Measurements from ENCODE around the gene ESRRG. TPM values are rescaled to one million over a fixed set of nuclear protein-coding genes. Genes with fewer than 3 reads are reported as not detected.

The ESRRG gene
- polyA plus RNA-seq, 1 donor from 2014 or later = 3.7 TPM

DNA sequence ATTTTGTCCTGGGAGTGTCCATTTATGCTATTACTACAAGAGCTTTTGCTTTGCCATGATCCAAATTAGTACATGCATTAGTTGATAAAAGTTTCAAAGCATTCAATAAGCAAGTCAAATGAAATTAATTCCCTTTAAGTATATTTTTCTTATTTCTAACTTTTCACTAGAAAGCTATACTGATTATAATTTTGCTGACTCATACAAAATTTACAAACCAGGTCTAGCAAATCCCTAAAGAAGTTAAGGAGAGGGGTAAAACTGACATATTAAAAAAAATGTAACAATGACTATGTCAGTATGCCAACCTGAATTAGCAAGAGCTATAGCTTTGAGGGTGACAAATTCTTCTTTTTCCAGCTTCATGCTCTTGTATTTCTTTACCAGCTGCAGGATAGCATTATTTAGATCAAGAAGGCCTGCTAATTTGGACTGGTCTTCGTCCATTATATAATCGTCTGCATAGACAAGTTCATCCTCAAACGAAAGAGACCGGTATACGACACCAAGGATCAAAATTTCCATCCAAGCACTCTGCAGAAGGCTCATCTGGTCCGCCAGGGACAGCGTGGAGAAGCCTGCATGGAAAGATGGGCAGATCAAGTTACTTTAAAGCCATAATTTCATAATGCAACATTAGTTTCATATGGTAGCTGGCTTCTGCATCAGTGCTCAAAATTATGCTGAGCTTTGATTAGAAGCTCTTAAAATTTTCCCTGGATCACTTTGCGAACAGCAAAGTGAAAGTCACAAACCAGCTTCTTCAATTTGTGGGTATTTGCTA, 204.2 kb downstream of the ESRRG start:
- no peaks in the 10 kb centered on the region for H3K9me2 ChIP-seq (ENCODE audit: insufficient read depth, low read length)
- H3K4me3 ChIP-seq (ENCODE audit: low read length) = no peak overlapping the region
- H3K9ac ChIP-seq (ENCODE audit: low read length) = no peak overlapping the region
- H4K20me1 ChIP-seq (ENCODE audit: insufficient read depth) = no peaks in the 10 kb centered on the region
- no peak for TF ChIP-seq EZH2 (IDR thresholded peaks at IDR 0.05; ENCODE audit: borderline replicate concordance, insufficient read depth, low read length, poor library complexity, severe bottlenecking)
- no peak for TF ChIP-seq POLR2AphosphoS5 (IDR thresholded peaks at IDR 0.05)
- TF ChIP-seq, protein P1, sequence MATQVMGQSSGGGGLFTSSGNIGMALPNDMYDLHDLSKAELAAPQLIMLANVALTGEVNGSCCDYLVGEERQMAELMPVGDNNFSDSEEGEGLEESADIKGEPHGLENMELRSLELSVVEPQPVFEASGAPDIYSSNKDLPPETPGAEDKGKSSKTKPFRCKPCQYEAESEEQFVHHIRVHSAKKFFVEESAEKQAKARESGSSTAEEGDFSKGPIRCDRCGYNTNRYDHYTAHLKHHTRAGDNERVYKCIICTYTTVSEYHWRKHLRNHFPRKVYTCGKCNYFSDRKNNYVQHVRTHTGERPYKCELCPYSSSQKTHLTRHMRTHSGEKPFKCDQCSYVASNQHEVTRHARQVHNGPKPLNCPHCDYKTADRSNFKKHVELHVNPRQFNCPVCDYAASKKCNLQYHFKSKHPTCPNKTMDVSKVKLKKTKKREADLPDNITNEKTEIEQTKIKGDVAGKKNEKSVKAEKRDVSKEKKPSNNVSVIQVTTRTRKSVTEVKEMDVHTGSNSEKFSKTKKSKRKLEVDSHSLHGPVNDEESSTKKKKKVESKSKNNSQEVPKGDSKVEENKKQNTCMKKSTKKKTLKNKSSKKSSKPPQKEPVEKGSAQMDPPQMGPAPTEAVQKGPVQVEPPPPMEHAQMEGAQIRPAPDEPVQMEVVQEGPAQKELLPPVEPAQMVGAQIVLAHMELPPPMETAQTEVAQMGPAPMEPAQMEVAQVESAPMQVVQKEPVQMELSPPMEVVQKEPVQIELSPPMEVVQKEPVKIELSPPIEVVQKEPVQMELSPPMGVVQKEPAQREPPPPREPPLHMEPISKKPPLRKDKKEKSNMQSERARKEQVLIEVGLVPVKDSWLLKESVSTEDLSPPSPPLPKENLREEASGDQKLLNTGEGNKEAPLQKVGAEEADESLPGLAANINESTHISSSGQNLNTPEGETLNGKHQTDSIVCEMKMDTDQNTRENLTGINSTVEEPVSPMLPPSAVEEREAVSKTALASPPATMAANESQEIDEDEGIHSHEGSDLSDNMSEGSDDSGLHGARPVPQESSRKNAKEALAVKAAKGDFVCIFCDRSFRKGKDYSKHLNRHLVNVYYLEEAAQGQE (IDR thresholded peaks at IDR 0.05; ENCODE audit: borderline replicate concordance) = no peak
- no peak for TF ChIP-seq TAF1 (IDR thresholded peaks at IDR 0.05; ENCODE audit: low read depth)
- TF ChIP-seq, protein P2, sequence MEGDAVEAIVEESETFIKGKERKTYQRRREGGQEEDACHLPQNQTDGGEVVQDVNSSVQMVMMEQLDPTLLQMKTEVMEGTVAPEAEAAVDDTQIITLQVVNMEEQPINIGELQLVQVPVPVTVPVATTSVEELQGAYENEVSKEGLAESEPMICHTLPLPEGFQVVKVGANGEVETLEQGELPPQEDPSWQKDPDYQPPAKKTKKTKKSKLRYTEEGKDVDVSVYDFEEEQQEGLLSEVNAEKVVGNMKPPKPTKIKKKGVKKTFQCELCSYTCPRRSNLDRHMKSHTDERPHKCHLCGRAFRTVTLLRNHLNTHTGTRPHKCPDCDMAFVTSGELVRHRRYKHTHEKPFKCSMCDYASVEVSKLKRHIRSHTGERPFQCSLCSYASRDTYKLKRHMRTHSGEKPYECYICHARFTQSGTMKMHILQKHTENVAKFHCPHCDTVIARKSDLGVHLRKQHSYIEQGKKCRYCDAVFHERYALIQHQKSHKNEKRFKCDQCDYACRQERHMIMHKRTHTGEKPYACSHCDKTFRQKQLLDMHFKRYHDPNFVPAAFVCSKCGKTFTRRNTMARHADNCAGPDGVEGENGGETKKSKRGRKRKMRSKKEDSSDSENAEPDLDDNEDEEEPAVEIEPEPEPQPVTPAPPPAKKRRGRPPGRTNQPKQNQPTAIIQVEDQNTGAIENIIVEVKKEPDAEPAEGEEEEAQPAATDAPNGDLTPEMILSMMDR (IDR thresholded peaks at IDR 0.05; ENCODE audit: poor library complexity, severe bottlenecking) = no peak
- no peak for TF ChIP-seq SMC3 (conservative IDR thresholded peaks at IDR 0.05; ENCODE audit: poor library complexity)
- TF ChIP-seq RAD21 (conservative IDR thresholded peaks at IDR 0.05) = no peak
- TF ChIP-seq EP300 (conservative IDR thresholded peaks at IDR 0.05; ENCODE audit: poor library complexity, severe bottlenecking) = no peak
- no peak for TF ChIP-seq MXI1 (conservative IDR thresholded peaks at IDR 0.05; ENCODE audit: poor library complexity, severe bottlenecking)
- no peaks in the 10 kb centered on the region for H3K9me3 ChIP-seq (ENCODE audit: low read length)
- H3K27me3 ChIP-seq (ENCODE audit: insufficient read depth, low read depth, low read length) = no peaks in the 10 kb centered on the region
- no peak overlapping the region for H3K4me2 ChIP-seq (ENCODE audit: low read length)
- no peaks in the 10 kb centered on the region for H3K79me2 ChIP-seq (replicated peaks; ENCODE audit: insufficient read depth, low read length)
- H2AFZ ChIP-seq (ENCODE audit: low read depth, low read length) = no peak overlapping the region
- no peak overlapping the region for H3K27ac ChIP-seq (ENCODE audit: low read length)
- no peaks in the 10 kb centered on the region for H3K36me3 ChIP-seq (ENCODE audit: insufficient read depth, low read length)
- H3F3A ChIP-seq (ENCODE audit: insufficient read depth, low read length, poor library complexity, severe bottlenecking) = no peaks in the 10 kb centered on the region

DNA sequence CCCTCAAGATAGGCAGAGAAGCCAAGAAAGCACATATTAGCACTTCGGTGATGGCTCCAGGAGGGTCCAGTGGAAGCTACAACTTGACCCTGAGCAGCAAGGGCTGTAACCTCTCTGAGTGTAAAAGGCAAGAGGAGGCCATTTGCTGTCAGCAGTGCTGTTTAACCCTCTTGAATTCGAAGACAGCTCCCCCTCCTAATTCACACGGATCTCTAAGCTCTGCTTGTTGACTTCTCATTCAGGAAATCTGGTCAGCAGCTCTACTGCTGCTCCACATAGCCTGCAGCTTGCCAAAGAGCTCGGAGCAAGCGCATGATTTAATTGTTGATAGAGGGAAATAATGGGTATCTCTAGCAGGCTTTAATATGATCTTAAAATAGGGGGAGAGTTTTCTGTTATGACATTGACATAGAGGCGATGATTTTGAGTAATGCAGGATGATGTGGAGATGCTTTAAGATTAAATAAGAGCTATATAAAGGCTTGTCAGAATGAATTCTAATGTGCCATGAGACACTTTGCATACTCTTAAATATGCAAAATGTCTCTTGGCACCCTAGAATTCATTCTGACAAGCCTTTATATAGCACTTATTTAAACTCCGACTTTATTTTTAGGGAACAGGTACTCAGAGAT, 220.6 kb downstream of the ESRRG start:
- Histone ChIP-seq H3K79me2 (replicated peaks; ENCODE audit: insufficient read depth, low read length) (no peaks in the 10 kb centered on the region), H3K4me2 (ENCODE audit: low read length) (peak overlapping the region; percentile 45), H3K9ac (ENCODE audit: low read length) (peak overlapping the region; percentile 36), H3K27me3 (ENCODE audit: insufficient read depth, low read depth, low read length) (no peaks in the 10 kb centered on the region), H2AFZ (ENCODE audit: low read depth, low read length) (no peak overlapping the region), H3F3A (ENCODE audit: insufficient read depth, low read length, poor library complexity, severe bottlenecking) (no peaks in the 10 kb centered on the region), H3K9me2 (ENCODE audit: insufficient read depth, low read length) (no peaks in the 10 kb centered on the region), H4K20me1 (ENCODE audit: insufficient read depth) (no peaks in the 10 kb centered on the region), H3K27ac (ENCODE audit: low read length) (peak overlapping the region; percentile 59), H3K9me3 (ENCODE audit: low read length) (no peaks in the 10 kb centered on the region), H3K4me3 (ENCODE audit: low read length) (peak overlapping the region; percentile 48), H3K36me3 (ENCODE audit: insufficient read depth, low read length) (no peaks in the 10 kb centered on the region)
- peak; percentile 45 for TF ChIP-seq EP300 (conservative IDR thresholded peaks at IDR 0.05; ENCODE audit: poor library complexity, severe bottlenecking)
- TF ChIP-seq RAD21 (conservative IDR thresholded peaks at IDR 0.05) = no peak
- TF ChIP-seq EZH2 (IDR thresholded peaks at IDR 0.05; ENCODE audit: borderline replicate concordance, insufficient read depth, low read length, poor library complexity, severe bottlenecking) = no peak
